Endodermal cell (in vitro differentiated cells): ENCODE results near the gene DNAH1. TPM values are rescaled to one million over a fixed set of nuclear protein-coding genes. Genes with fewer than 3 reads are reported as not detected.
A peak's percentile ranks its signal among the peaks of the same experiment; 100 is the strongest.
"Not testable (repeated sequence)": the region's sequence is repeated elsewhere in the genome, so short reads cannot be mapped to it uniquely, and the experiment has no call there.

ENCODE experiments used
- DNase-seq: peaks from one replicate; pipeline ENCODE4 v3.0.0-alpha.2; 2017
- H3K27ac ChIP-seq: 2 replicates; pipeline ENCODE4 v1.5.1; 2013; ENCODE audit warnings: mild to moderate bottlenecking, low read depth, low read length, moderate library complexity
- H3K27me3 ChIP-seq: 2 replicates; pipeline ENCODE4 v1.6.1; 2013; ENCODE audit warnings: mild to moderate bottlenecking, low read length, moderate library complexity; ENCODE audit not compliant: insufficient read depth, control insufficient read depth, poor library complexity, severe bottlenecking
- H3K36me3 ChIP-seq: 2 replicates; pipeline ENCODE4 v1.7.0; 2013; ENCODE audit warnings: mild to moderate bottlenecking, low read length, moderate library complexity; ENCODE audit not compliant: control insufficient read depth, insufficient read depth
- H3K4me1 ChIP-seq: one replicate; pipeline ENCODE4 v1.7.0; 2013; ENCODE audit warnings: low read length; ENCODE audit not compliant: control insufficient read depth, insufficient read depth
- H3K4me3 ChIP-seq: 2 replicates; pipeline ENCODE4 v1.5.1; 2013; ENCODE audit warnings: mild to moderate bottlenecking, low read length, moderate library complexity
- H3K9ac ChIP-seq: 2 replicates; pipeline ENCODE4 v1.6.1; 2013; ENCODE audit warnings: mild to moderate bottlenecking, low read length, moderate library complexity; ENCODE audit not compliant: poor library complexity, severe bottlenecking; ENCODE audit errors: extremely low read depth
- H3K9me3 ChIP-seq: 2 replicates; pipeline ENCODE4 v1.6.1; 2013; ENCODE audit warnings: mild to moderate bottlenecking, low read length, moderate library complexity; ENCODE audit not compliant: control insufficient read depth
- H3K27ac Mint-ChIP-seq: 2 replicates; pipeline ENCODE4 v1.8.0; 2020; ENCODE audit warnings: mixed read lengths
- H3K27me3 Mint-ChIP-seq: 2 replicates; pipeline ENCODE4 v1.8.0; 2021; ENCODE audit warnings: mild to moderate bottlenecking, mixed read lengths; ENCODE audit not compliant: insufficient read depth
- H3K36me3 Mint-ChIP-seq: 2 replicates; pipeline ENCODE4 v1.8.0; 2020; ENCODE audit warnings: low read depth, mixed read lengths
- H3K4me1 Mint-ChIP-seq: 2 replicates; pipeline ENCODE4 v1.8.0; 2020; ENCODE audit warnings: mixed read lengths
- H3K4me3 Mint-ChIP-seq: 2 replicates; pipeline ENCODE4 v1.8.0; 2020; ENCODE audit warnings: mild to moderate bottlenecking, moderate library complexity, mixed read lengths
- H3K9me3 Mint-ChIP-seq: 2 replicates; pipeline ENCODE4 v1.8.0; 2020; ENCODE audit warnings: mild to moderate bottlenecking, mixed read lengths
- CTCF ChIP-seq: fragments of 200-600 bp; sonication (generic); conservative IDR thresholded peaks from 2 replicates; pipeline ENCODE4 v1.5.0; 2021; ENCODE audit warnings: antibody characterized with exemption, mild to moderate bottlenecking
- WGBS, 2 experiments: methylation state at CpG; one replicate each; pipeline versions ENCODE4 v1.1.5 to v1.1.7; 2013; ENCODE audit warnings: missing lambda C conversion rate in 2 of 2, mixed read lengths in 1 of 2; ENCODE audit not compliant: insufficient coverage in 1 of 2, insufficient read length in 1 of 2; 5-methylcytosine and 5-hydroxymethylcytosine counted together
- total RNA-seq, 2 donors: library from RNA; stranded (reverse); fragmentation: NEBNext Ultra II Directional in 1 of 2; extraction: Animal tissue kit (Norgen Biotek cat#: 25700) in 1 of 2; gene quantifications; 2 replicates in 1 of 2; 3 replicates in 1 of 2; pipeline ENCODE4 v1.2.1, GENCODE V29; 2021

The DNAH1 gene
- total RNA-seq, 2 donors from 2014 or later, result 4.9 to 5.5 TPM

GRCh38 chr3:52283306-52283705, 32.8 kb upstream of the DNAH1 start:
- TF ChIP-seq CTCF, result no peak
- peak overlapping the region; percentile 54 for H3K27ac ChIP-seq
- no peaks in the 10 kb centered on the region for H3K9me3 ChIP-seq
- no peaks in the 10 kb centered on the region for H3K9me3 Mint-ChIP-seq
- peaks cover 12% of the 10 kb centered on the region for H3K4me1 ChIP-seq
- peaks cover 42% of the 10 kb centered on the region for H3K4me1 Mint-ChIP-seq
- H3K27me3 ChIP-seq, result no peaks in the 10 kb centered on the region
- peak overlapping the region; percentile 77 for H3K27ac Mint-ChIP-seq
- peak overlapping the region; percentile 0 for H3K9ac ChIP-seq
- no peaks in the 10 kb centered on the region for H3K27me3 Mint-ChIP-seq
- no peak for DNase-seq
- no peaks in the 10 kb centered on the region for H3K36me3 ChIP-seq
- peak overlapping the region; percentile 48 for H3K4me3 ChIP-seq
- no peaks in the 10 kb centered on the region for H3K36me3 Mint-ChIP-seq
- WGBS, 2 experiments, result 75 to 86% methylated on average over 1 of the region's 1 CpG
- H3K4me3 Mint-ChIP-seq, result no peak overlapping the region

GRCh38 chr3:52284051-52284450, 32.1 kb upstream of the DNAH1 start:
- H3K36me3 Mint-ChIP-seq, H3K27me3 ChIP-seq, H3K27me3 Mint-ChIP-seq, H3K9ac ChIP-seq, H3K4me3 Mint-ChIP-seq, H3K36me3 ChIP-seq, H3K27ac ChIP-seq, H3K9me3 ChIP-seq, H3K4me3 ChIP-seq, H3K9me3 Mint-ChIP-seq: not testable (repeated sequence)
- WGBS, 2 experiments, result 92 to 97% methylated on average over 3 to 4 of the region's 4 CpGs
- peaks cover 18% of the 10 kb centered on the region for H3K4me1 ChIP-seq
- peaks cover 45% of the 10 kb centered on the region for H3K4me1 Mint-ChIP-seq
- peak overlapping the region; percentile 76 for H3K27ac Mint-ChIP-seq
- peak; percentile 39 for DNase-seq

- Histone ChIP-seq H3K9me3 (no peaks in the 10 kb centered on the region), H3K4me1 (peaks cover 20% of the 10 kb centered on the region), H3K9ac (peak overlapping the region; percentile 87), H3K27ac (no peak overlapping the region), H3K4me3 (peak overlapping the region; percentile 93), H3K27me3 (no peaks in the 10 kb centered on the region), H3K36me3 (peaks cover 3% of the 10 kb centered on the region)
- Mint-ChIP-seq H3K9me3 (no peaks in the 10 kb centered on the region), H3K4me1 (peaks cover 38% of the 10 kb centered on the region), H3K27ac (peak overlapping the region; percentile 100), H3K4me3 (peak overlapping the region; percentile 92), H3K27me3 (no peaks in the 10 kb centered on the region), H3K36me3 (peaks cover 1% of the 10 kb centered on the region)
- no peak for TF ChIP-seq CTCF
- WGBS, 2 experiments, result 89 to 93% methylated on average over 5 to 8 of the region's 8 CpGs
- DNase-seq, result no peak
Observed at GRCh38 chr3:52286777-52287110, 29.4 kb upstream of the DNAH1 start.

GRCh38 chr3:52288674-52289073, 27.4 kb upstream of the DNAH1 start:
- Mint-ChIP-seq H3K9me3 (no peaks in the 10 kb centered on the region), H3K4me1 (peaks cover 25% of the 10 kb centered on the region), H3K36me3 (peaks cover 1% of the 10 kb centered on the region), H3K27ac (peak overlapping the region; percentile 16), H3K27me3 (no peaks in the 10 kb centered on the region), H3K4me3 (peak overlapping the region; percentile 92)
- 94 to 95% methylated on average over 5 to 6 of the region's 6 CpGs for WGBS, 2 experiments
- H3K9me3 ChIP-seq, result no peaks in the 10 kb centered on the region
- H3K27me3 ChIP-seq, result no peaks in the 10 kb centered on the region
- H3K36me3 ChIP-seq, result peaks cover 11% of the 10 kb centered on the region
- H3K27ac ChIP-seq, result no peak overlapping the region
- peaks cover 17% of the 10 kb centered on the region for H3K4me1 ChIP-seq
- H3K9ac ChIP-seq, result no peak overlapping the region
- no peak for TF ChIP-seq CTCF
- DNase-seq, result no peak
- H3K4me3 ChIP-seq, result peak overlapping the region; percentile 93
